ENCODE data around the gene HPS5.

The HPS5 gene

GRCh38 chr11:18317551-18317950 lies 4.4 kb downstream of the HPS5 start:
- DNase-seq (ENCODE audit: low spot score), result no peak

GRCh38 chr11:18315893-18316292 lies 6.0 kb downstream of the HPS5 start:
- no peak for DNase-seq (ENCODE audit: low spot score)

DNA sequence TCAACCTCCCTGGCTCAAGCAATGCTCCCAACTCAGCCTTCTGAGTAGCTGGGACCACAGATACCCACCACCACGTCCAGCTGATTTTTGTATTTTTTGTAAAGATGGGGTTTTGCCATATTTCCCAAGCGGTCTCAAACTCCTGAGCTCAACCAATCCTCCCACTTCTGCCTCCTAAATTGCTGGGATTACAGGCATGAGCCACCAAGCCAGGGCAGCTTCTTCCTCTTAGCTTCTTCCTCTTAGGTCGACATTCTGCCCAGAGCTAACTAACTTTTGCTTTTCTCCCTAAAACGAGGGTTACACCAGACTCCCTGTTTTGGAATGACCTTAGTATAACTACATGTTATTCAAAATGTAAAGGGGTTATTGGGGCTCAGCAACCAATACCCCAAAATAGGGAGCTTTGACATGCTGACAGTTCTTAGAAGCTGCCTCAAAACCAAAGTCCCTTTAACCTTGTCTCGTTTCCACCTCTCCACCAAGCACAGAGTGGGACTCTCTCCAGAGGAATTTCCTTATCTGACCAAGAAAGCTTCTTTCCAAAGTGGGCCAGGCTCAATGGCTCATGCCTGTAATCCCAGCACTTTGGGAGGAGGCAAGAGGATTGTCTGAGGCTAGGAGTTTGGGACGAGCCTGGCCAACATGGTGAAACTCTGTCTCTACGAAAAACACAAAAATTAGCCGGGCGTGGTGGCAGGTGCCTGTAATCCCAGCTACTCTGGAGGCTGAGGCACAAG lies 7.0 kb downstream of the HPS5 start:
- DNase-seq (ENCODE audit: low spot score), result no peak

DNA sequence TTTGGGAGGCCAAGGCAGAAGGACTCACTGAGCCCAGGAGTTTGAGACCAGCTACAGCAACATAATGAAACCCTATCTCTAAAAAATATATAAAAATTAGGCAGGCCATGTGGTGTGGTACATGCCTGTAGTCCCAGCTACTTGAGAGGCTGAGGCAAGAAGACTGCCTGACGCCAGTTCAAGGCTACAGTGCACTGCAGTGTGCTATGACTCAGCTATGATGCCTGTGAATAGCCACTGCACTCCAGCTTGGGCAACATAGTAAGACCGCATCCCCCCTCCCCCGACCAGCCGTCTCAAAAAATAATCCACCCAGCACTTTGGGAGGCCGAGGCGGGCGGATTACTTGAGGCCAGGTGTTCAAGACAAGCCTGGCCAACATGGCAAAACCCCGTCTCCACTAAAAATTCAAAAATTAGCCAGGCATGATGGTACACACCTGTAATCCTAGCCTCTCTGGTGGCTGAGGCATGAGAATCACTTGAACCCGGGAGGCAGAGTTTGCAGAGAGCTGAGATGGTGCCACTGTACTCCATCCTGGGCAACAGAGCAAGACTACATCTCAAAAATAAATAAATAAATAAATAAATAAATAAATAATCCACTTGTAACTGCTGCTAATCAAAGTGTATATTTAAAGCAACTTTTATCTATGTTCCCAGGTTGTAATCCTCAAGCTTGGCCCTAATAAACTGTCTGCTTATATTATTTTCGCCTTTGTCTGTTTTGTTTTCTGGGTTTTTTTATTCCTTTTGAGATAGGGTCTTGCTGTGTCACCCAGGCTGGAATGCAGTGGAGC lies 7.8 kb downstream of the HPS5 start:
- no peak for DNase-seq (ENCODE audit: low spot score)

GRCh38 chr11:18312663-18313420 lies 9.1 kb downstream of the HPS5 start:
- DNase-seq (ENCODE audit: low spot score), result no peak

DNA sequence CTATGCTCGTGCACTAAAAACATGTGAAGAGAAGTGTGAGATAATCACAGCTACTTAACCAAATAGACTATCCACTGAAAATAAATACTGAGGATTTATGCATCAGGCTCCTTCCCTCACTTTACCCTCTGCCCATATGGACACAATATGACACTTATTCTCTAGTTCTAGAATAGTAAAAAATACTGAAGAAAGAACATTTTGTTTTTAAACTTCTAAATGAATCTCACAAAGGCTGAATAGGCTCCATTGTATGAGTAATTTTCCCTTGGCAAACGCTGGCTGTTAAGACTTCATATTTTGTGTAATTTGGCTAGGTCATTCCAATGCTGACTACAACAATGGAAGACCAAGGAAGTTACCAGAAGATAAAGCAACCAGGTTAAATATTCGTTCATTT lies 9.9 kb downstream of the HPS5 start:
- no peak for DNase-seq (ENCODE audit: low spot score)

DNA sequence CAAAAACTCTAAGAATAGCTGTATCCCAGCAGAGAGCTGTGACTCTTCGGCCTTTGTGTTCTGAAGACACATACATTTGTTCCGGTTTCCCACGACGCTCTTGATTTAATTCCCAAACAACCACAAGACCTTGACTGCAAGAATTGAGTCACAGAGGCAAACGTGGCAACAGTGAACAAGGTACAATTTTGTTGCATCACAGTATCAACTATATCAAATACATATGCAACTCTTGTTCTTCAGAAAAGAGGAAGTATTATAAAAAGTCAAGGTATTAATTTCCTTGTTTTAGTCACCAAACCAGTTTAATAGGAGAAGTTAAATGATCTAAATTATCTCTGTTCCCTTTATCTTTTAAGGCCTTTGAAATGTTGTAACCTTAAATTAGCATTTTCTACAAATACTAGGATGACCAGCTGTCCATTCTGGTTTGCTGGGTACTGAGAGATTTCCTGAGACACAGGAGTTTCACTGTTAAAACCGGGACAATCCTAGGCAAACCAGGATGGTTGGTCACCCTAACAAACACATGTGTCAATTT lies 11.1 kb downstream of the HPS5 start:
- no peak for DNase-seq (ENCODE audit: low spot score)

DNA sequence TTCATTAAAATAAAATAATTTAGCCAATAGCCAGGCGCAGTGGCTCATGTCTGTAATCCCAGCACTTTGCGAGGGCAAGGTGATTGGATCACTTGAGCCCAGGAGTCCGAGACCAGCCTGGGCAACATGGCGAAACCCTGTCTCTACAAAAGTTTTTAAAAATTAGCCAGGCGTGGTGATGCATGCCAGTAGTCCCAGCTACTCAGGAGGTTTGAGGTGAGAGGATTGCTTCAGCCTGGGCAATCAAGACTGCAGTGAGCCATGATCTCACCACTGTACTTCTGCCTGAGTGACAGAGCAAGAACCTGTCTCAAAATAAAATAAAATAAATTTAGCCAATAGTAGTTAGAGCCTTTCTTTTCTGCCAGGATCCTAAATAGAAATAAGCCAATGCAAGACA lies 12.2 kb downstream of the HPS5 start:
- DNase-seq (ENCODE audit: low spot score), result no peak

DNA sequence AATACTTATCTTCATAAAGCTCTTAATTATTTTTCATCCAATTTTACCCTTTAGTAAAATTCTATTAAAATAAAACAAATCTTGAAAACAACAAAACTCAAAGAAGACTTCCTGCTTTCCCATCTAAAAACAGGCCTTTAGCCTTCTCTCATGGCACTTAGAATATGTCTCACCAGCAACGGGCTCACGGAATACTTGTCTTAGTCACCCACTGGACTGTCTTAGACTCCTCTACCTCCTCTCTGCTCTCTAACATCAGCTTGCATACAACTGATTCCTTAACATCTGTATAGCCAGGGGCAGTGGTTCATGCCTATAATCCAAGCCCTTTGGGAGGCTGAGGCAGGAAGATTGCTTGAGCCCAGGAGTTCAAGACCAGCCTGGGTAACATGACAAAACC lies 13.7 kb downstream of the HPS5 start:
- DNase-seq (ENCODE audit: low spot score), result no peak

DNA sequence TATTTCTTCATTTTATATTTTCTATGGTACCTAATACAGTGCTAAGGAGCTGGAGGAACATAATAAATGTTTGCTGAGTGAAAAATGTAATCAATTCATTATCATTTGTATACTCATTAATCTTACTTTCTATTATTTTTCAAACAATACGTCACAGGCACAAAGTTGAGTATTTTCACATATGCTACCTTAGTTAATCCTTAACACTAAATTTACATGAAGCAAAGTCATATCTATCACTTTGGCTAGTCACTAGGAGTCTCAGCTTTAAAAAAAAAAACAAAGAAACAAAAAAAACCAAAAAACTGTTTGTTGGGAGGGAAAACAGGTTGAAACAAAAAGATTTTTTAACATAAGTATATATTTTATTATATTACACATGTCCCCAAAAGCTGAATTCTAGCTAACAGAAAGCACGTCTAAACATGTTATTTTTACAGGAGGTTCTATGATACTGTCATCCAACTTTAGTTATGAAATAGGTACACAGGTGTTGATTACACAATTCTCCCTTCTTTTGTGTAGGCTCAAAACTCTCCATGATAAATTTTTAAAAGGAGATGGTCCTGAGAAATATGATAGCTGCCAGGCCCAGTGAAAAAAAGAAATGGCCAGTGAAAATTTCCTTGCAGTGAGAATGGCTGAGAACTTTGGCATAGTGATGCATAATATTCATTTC lies 14.3 kb downstream of the HPS5 start:
- no peak for DNase-seq (ENCODE audit: low spot score)

DNA sequence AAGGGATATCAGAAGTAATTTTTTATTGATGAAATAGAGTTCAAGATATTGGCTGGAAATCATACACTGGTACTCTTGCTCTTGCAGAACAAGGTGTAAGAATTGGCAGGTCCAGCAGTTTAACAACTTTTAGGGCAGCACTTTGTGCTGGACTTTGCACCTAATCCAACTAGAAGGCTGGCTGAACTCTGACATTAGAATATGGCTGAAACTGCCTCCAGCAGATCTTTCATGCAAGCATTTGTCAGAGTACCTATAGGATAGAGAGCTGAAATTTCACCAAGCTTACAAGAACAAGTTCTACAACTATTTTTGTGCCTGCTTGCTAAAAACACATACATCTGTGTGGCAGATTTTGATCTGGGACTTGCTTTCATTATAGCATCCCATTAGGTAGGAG lies 17.2 kb downstream of the HPS5 start:
- no peak for DNase-seq (ENCODE audit: low spot score)

DNA sequence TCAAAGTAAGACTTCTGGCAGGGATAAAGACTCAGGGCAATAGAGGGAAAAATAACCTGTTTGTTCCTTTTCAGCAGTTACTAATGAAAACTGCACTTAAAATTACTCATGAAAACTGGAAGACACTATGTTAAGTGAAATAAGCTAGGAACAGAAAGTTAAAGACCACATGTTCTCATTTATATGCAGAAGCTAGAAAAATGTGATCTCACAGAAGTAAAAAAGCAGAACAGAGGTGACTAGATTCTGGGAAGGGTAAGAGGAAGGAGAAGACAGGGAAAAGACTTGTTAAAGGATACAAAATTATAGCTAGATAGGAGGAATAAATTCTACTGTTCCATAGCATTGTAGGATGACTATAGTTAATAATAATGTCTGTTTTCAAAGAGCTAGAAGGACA lies 22.2 kb downstream of the HPS5 start:
- no peak for DNase-seq (ENCODE audit: low spot score)

DNA sequence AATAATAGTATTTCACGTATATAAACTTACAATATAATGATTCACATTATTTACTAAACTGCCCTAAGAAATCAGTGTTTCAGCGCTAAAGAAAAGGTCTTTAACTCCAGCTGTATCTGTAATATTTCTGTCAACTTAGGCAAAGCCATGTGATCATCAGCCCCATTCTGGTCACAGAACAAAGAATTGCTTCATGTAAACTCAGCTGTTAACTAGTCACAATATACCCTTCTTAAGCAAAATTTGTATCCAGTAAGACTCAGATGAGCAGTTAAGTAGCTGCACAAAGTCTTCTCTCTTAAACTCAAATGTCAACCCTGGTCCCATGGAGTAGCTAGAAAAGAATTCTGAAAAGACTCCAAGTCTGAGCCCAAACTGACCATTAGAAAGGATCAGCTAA lies 26.6 kb downstream of the HPS5 start:
- no peak for DNase-seq (ENCODE audit: low spot score)

DNA sequence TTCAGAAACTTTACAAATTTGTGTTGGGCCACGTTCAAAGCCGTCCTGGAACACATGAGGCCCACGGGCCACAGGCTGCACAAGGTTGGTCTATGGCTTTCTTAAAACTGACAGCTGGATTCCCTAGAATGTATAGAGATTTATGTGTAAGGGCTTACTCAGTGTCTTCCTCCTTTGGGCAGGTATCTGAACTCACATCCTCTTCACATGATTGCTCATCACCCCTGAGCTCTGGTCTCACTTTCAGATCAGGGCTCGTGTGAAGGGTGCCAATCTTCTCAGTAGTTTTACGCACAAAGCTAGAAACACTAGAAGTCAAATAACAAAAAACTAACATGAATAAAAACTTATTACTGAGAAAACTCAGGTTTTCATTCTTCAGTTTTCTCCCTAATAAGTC lies 27.1 kb downstream of the HPS5 start:
- no peak for DNase-seq (ENCODE audit: low spot score)

- DNase-seq (ENCODE audit: low spot score), result no peak
Measured at GRCh38 chr11:18288911-18289310, 33.0 kb downstream of the HPS5 start.

- DNase-seq (ENCODE audit: low spot score), result no peak
Measured at GRCh38 chr11:18285841-18286240, 36.1 kb downstream of the HPS5 start.

DNA sequence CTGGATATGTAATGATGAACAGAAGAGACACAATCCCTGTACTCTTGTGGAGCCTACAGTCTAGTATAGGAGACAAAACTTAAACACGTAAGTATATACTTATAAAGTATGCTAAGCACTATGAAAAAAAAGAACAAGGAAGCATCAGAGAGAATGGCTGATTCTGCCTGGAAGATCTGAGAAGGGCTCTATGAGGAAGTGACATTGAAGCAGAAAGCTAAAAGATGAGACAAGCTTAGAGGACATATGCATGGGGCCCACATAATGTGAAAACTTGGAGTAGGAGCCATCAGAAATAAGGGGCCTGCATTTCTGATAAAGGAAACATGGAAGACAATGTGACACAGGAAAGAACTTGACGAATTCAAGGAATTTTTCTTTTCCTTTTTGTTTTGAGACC lies 39.3 kb downstream of the HPS5 start:
- DNase-seq (ENCODE audit: low spot score), result no peak

DNA sequence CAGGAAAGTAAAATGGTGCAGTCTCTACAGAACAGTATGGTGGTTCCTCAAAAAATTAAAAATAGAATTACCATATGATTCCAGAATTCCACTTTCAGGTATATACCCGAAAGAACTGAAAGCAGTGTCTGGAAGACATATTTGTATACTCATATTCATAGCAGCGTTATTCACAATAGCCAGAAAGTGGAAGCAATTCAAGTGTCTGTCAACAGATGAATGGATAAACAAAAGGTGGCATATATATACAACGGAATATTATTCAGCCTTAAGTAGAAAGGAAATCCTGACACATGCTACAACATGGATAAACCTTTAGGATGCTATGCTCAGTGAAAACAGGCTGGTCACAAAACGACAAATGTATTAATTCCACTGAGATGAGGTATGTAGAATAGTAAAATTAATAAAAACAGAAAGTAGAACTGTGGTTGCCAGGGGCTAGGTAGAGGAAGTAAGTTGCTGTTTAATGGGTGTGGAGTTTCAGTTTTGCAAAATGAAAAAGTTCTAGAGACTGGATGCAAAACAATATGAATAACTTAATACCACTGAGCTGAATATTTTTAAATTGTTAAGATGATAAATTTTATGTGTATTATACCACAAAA lies 41.4 kb downstream of the HPS5 start:
- no peak for DNase-seq (ENCODE audit: low spot score)

DNA sequence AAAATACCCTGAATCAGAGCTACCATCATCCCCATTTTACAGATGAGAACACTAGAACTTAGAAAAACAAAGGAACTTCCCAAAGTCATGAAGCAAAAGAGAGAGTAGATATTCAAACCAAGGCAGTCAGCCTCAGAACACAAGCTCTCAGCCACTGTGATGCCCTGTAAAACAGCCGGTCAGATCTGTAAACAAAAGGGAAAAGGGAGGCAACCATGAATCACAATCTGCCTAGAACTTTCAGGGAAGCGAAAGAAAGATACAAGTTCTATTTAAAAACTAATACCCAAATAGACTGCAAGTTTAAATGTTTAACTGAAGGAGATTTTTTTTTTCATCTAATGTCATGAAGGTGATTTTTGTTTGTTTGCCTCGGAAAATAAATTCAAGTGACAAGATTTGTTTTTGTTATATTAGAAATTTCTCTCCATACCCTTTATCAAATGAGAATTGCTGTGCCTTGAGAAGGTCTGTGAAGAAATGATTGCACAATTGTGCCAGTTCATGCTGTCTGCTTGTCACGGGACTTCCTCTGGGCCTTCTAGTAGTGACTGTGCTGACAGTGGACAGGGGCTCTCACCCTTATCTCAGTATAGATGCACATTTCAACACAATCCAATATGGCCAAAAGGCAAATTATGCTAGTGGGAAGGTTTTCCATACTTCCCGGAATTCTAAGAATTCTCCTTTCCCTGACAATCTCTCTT lies 44.2 kb downstream of the HPS5 start:
- no peak for DNase-seq (ENCODE audit: low spot score)

DNA sequence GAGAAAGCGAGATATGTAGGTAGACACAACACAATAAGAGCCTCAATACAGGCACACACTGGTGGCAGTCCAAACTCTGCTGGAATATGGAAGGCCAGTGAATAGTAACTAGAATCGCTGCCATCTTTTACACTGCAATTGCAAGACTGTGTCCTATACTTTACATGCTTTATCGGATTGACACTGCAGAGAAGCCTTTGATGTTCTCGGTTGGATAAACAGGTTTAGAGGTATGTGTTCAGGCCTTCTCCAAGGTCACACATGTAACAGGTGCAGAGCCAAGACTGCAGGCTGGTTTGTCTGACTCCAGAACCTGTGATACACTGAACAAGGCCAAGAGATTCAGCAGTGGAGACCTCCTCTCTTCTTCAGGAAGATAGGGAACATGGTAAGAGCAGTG lies 50.7 kb downstream of the HPS5 start:
- no peak for DNase-seq (ENCODE audit: low spot score)

DNA sequence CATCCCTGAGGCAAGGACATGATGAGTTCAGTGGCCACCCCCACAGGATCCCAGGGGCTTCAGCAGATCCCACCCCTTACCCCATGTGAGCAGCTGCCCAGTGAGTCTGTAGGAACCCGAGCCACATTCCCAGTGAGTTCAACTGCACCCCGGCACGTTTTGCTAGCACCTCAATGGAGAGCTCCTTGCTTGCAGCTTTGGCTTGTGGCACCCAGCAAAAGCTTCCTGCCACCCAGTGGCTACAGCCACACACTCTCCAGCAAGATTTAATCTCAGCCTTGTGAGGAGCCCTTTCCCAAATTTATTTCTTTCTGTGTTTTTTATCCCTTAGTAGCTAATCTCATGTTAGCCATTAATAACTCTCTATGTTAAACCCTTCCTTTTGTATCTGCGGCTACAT lies 51.8 kb downstream of the HPS5 start:
- DNase-seq (ENCODE audit: low spot score), result no peak
